Measurements from ENCODE around the gene DIAPH1.

- TF ChIP-seq CTCF (conservative IDR thresholded peaks at IDR 0.05; ENCODE audit: low read length) = no peak
- no peak for TF ChIP-seq EZH2phosphoT487 (IDR thresholded peaks at IDR 0.05; ENCODE audit: borderline replicate concordance)
Observed at GRCh38 chr5:141512911-141513626, 105.7 kb downstream of the DIAPH1 start.
